Bronchial epithelial cell (primary cell): ENCODE data around the gene PLEKHM3. TPM values are rescaled to one million over a fixed set of nuclear protein-coding genes. Genes with fewer than 3 reads are reported as not detected.
A peak's percentile ranks its signal among the peaks of the same experiment; 100 is the strongest.
"Not testable (repeated sequence)": the region's sequence is repeated elsewhere in the genome, so short reads cannot be mapped to it uniquely, and the experiment has no call there.

ENCODE experiments used
- DNase-seq: peaks from one replicate; pipeline ENCODE4 v3.0.0-alpha.2; 2010; ENCODE audit warnings: low read depth
- FAIRE-seq: peaks from 2 replicates; lab custom pipeline; 2011; peaks lifted over from hg19 to GRCh38; lab: Jason Lieb, UNC
- H3K27me3 ChIP-seq: 2 replicates; pipeline ENCODE4 v1.5.1; 2011; ENCODE audit warnings: low read length; ENCODE audit not compliant: control insufficient read depth, insufficient read depth
- H3K36me3 ChIP-seq: 2 replicates; pipeline ENCODE4 v1.5.1; 2011; ENCODE audit warnings: low read length; ENCODE audit not compliant: control insufficient read depth, insufficient read depth
- H3K4me3 ChIP-seq: 2 replicates; pipeline ENCODE4 v1.5.1; 2011; ENCODE audit warnings: mild to moderate bottlenecking, low read depth, low read length, control low read depth
- total RNA-seq: library from RNA; depleted of rRNA; stranded (reverse); fragments of >200 nt; gene quantifications from 2 replicates; pipeline ENCODE4 v1.2.1, GENCODE V29; 2014
- TF ChIP-seq, protein P1 (sequence below): IDR thresholded peaks from 2 replicates; pipeline ENCODE4 v1.5.1; 2011; ENCODE audit warnings: mild to moderate bottlenecking, moderate library complexity, low read length, control low read depth, inconsistent platforms; ENCODE audit not compliant: insufficient read depth, severe bottlenecking

The PLEKHM3 gene
- total RNA-seq, 1 donor from 2014 or later = 9.5 TPM

DNA sequence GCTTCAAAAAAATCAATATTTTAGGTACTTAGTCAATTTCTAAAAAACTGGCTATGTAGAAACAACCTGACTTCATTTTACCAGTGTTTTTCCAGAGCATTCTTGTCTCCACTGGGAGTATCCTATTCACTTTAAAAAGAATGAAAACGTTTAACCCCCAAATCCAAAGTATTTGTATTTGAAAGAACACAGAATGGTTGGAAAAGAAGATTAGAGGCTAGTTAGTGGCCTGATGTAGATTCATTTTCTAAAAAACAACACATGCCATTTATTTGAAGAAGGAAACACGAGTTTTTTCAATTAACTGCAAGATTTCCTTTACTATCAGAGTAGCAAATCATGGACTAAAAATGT, 74.6 kb downstream of the PLEKHM3 start:
- Histone ChIP-seq H3K27me3 (no peaks in the 10 kb centered on the region), H3K4me3 (no peak overlapping the region), H3K36me3 (no peaks in the 10 kb centered on the region)
- FAIRE-seq (no peak), DNase-seq (no peak)
- TF ChIP-seq, protein P1, sequence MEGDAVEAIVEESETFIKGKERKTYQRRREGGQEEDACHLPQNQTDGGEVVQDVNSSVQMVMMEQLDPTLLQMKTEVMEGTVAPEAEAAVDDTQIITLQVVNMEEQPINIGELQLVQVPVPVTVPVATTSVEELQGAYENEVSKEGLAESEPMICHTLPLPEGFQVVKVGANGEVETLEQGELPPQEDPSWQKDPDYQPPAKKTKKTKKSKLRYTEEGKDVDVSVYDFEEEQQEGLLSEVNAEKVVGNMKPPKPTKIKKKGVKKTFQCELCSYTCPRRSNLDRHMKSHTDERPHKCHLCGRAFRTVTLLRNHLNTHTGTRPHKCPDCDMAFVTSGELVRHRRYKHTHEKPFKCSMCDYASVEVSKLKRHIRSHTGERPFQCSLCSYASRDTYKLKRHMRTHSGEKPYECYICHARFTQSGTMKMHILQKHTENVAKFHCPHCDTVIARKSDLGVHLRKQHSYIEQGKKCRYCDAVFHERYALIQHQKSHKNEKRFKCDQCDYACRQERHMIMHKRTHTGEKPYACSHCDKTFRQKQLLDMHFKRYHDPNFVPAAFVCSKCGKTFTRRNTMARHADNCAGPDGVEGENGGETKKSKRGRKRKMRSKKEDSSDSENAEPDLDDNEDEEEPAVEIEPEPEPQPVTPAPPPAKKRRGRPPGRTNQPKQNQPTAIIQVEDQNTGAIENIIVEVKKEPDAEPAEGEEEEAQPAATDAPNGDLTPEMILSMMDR = no peak

DNA sequence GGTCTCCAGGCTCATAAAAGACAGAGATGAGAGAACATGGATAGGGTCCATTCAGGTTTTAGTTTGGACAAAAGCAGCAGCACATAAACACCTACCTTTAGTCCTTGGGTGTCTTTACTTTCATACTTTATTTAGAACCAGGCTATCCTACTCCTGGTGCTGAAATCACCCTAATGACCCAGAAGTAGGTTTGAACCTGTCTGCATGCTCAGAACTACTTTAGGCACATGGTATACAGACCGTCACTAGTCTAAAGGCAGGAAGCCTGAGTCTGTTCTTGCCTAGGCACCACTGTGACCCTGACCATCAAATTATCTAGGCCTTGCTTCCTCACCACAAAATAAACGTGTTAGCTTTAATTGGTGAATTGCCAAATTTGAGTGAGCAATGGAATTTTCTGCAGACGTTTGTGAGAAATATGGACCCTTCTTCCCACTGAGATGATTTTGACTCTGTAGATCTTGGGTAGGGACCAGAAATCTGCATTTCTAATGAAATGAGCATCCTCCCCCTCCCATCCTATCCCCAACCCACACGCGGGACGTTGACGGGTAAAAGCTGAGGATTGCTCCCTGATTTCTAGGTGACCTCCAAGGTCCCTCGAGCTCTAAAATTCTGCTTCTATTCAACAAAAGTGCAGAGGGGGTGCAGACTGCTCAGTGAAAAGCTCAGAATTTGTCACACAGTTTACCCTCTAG, 75.1 kb downstream of the PLEKHM3 start:
- TF ChIP-seq, protein P1 = no peak
- Histone ChIP-seq H3K4me3 (no peak overlapping the region), H3K36me3 (no peaks in the 10 kb centered on the region), H3K27me3 (no peaks in the 10 kb centered on the region)
- DNase-seq = no peak
- FAIRE-seq = no peak

GRCh38 chr2:207949245-207949644, 76.1 kb downstream of the PLEKHM3 start:
- not testable (repeated sequence) for H3K36me3 ChIP-seq, DNase-seq, H3K4me3 ChIP-seq, FAIRE-seq, H3K27me3 ChIP-seq

GRCh38 chr2:207944979-207945600, 80.2 kb downstream of the PLEKHM3 start:
- no peaks in the 10 kb centered on the region for H3K27me3 ChIP-seq
- H3K4me3 ChIP-seq = no peak overlapping the region
- DNase-seq = no peak
- no peak for FAIRE-seq
- H3K36me3 ChIP-seq = no peaks in the 10 kb centered on the region
- TF ChIP-seq, protein P1 = no peak

DNA sequence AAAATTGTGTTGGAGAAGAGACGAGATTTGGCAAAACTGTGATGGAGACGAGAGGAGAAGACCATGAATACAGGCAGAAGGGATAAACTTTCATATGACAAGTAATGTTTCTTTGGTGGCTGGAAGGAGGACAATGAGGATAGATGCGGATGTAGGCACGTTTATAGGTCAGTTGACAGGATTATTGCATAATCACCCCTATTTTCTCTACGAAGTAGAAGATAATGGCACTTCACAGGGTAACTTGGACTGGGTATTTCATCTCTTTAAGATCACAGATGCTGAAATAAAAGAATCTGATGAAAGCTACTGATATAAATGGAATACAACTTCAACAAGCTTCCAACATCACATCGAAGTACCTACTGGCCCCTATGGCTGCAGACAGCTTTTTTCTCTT, 81.0 kb downstream of the PLEKHM3 start:
- TF ChIP-seq, protein P1 = no peak
- DNase-seq (no peak), FAIRE-seq (no peak)
- no peaks in the 10 kb centered on the region for H3K36me3 ChIP-seq
- no peaks in the 10 kb centered on the region for H3K27me3 ChIP-seq
- H3K4me3 ChIP-seq = no peak overlapping the region

DNA sequence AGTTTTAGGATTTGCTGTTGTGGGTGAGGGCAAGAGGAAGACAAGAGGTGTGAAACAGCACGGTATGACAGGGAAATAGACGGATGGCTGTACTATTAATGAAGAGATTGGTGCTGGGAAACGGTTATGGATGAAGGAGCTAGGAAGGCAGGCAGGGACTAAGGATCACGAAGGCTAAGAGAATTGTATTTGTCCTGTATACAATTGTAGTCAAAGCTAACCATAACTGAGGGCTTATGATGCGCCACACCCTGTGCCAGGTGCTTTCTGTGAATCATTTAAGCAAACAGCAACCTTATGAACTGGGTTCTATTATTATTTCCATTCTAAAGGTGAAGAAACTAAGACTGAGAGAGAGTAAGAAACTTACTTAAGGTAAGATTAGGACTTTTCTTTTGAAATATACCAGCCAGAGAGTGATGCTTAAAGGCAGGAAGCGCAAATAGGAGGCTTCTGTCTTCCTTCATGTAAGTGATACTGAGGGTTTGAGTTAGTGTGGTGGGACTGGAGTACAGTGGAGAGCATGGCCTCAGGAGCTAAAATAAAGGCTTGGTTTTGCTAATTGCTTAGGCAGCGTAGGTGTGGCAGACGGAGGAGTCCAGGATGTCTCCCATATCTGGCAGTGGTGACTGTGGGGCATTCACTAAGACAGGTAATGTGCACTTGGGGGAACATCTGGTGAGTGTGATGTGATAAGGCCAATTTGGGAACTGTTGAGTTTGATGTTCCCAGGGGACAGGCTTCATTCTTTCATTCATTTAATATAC, 85.8 kb downstream of the PLEKHM3 start:
- H3K36me3 ChIP-seq = no peaks in the 10 kb centered on the region
- DNase-seq = peak; percentile 71
- no peak for FAIRE-seq
- TF ChIP-seq, protein P1 = no peak
- no peak overlapping the region for H3K4me3 ChIP-seq
- no peaks in the 10 kb centered on the region for H3K27me3 ChIP-seq
